ENCODE data around the gene PGBD1.

PGBD1 gene

DNA sequence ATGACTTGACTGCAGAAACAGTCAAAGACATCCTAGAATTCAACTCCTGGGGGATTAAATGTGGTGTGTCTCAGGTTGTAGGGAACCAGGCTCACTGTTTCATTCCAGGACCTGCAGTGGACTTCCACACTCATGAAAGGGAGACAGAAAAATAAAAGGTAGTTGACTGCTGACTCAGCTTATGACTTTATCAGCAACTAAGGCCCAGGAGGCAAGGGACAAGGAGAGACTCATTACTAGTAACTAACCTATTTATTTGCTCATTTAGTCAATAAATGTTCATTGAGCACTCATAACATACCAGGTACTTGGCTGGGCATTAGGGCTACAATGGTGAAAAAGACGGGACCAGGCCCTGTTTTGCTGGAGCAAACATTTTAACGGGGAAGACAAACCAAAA lies 51.7 kb downstream of the PGBD1 start:
- no peak overlapping the region for H3K27ac ChIP-seq
- no peak for DNase-seq (ENCODE audit: low read depth, low spot score)

GRCh38 chr6:28333599-28334018 lies 52.2 kb downstream of the PGBD1 start:
- H3K27ac ChIP-seq = no peak overlapping the region
- DNase-seq (ENCODE audit: low read depth, low spot score) = no peak

- no peak overlapping the region for H3K27ac ChIP-seq
- DNase-seq (ENCODE audit: low read depth, low spot score) = no peak
Measured at GRCh38 chr6:28334286-28335039, 53.1 kb downstream of the PGBD1 start.

- peak overlapping the region; percentile 93 for H3K27ac ChIP-seq
Measured at GRCh38 chr6:28335040-28335563, 53.7 kb downstream of the PGBD1 start.

DNA sequence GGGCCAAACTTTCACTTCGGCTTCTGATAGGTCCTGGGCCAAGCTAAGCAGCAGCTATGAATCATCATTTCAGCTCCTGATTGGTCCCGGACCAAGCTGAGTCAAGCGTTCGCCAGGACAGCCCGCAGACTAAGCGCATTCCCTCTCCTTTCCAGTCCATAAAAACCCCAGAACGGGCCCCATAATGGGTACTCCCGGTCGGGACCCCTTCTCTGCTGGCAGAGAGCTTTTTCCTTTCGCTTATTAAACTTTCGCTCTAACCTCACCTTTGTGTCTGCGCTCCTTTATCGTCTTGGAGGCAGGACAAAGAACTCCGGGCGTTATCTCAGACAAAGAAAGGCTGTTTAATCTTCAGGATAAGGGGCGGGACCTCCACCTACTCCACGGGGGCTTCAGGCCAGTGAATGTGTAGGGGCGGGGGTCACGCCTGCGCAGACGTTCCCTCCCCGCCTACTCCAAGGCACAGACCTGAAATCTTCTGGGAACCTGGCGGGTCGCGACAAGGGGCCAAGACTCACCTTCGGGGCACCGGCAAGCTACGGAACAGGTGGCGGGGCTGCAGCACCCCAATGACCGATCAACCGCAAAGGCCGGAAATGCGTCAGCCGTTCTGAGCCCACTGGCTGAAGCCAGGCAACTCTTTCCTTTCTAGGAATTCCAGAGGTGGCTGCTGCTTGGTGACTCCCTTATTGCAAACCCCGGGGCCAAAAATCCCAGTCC lies 54.4 kb downstream of the PGBD1 start, which contains the start of gene ZSCAN31:
ZSCAN31 (minus strand) TSS at position 585 of the 720 bp plus-strand sequence. CDS start 6,465 bp downstream, outside the sequence.
- H3K27ac ChIP-seq = peak within 1 kb of the TSS; percentile 93
- DNase-seq (ENCODE audit: low read depth, low spot score) = peak; percentile 86

More at GRCh38 chr6:28335040-28335563, 53.7 kb downstream of the PGBD1 start:
- no peak for DNase-seq (ENCODE audit: low read depth, low spot score)

GRCh38 chr6:28336284-28337120 lies 55.1 kb downstream of the PGBD1 start:
- peak overlapping the region; percentile 93 for H3K27ac ChIP-seq
- DNase-seq (ENCODE audit: low read depth, low spot score) = no peak

GRCh38 chr6:28337121-28337520 lies 55.7 kb downstream of the PGBD1 start:
- H3K27ac ChIP-seq = peak overlapping the region; percentile 93

DNA sequence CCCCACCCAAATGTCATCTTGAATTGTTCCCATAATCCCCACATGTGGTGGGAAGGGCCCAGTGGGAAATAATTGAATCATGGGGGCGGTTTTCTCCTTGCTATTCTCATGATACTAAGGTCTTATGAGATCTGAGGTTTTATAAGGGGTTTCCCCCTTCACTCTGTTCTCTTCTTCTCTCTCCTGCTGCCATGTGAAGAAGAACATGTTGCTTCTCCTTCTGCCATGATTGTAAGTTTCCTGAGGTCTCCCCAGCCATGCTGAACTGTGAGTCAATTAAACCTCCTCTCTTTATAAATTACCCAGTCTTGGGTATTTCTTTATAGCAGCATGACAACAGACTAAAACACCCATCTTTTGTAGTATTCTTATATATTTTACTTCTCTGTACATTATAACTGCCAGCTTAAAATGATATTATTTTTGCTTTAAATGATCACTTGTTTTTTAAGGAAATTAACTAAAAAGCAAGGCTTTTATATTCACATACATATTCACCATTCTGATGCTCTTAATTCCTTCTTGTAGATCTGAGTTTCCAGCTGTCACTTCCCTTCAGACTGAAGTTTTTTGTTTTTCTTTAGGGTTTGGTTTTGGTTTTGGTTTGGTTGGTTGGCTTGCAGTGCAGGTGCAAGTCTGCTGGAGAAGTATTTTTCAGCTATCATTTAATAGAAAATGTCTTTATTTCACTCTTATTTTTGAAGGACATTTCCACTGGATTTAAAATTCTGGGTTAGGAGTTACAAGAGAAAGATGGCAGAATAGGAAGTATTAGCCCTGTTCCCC lies 59.1 kb downstream of the PGBD1 start:
- no peak overlapping the region for H3K27ac ChIP-seq
- DNase-seq (ENCODE audit: low read depth, low spot score) = no peak

More at GRCh38 chr6:28337121-28337520, 55.7 kb downstream of the PGBD1 start:
- DNase-seq (ENCODE audit: low read depth, low spot score) = no peak

DNA sequence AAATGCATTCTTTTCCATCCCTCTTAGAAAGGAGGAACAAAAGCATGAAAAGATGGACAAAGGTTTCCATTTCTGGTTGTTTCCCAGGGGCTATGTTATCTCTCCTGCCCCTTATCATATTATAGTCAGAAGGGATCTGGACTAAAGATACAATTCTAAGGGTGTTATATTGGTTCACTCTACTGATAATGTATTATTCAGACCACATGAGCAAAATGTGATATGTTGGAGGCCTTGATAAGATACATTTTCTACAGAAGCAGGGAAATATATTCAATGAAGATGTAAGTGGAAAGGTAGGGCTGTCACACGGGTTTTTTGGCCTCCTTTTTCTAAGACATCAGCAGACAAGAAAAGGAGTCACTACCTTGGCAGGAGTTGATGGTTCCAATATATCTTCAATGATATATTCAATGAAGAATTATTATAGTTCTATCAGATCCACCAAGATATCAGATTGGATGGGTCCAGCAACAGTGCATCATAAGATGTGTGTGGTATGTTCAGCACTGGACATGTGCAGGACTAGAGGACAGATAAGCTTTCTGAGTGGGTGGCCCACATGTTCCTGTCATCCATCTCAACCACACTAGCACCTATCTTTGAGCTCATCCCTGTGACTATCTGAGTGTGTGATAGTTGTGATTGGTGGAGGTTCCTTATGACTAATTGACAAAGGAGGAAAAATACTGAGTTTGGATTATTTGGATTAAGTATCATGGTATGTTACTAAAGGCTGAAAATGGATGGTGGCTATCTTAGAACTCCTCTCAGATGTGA lies 62.7 kb downstream of the PGBD1 start:
- no peak overlapping the region for H3K27ac ChIP-seq
- no peak for DNase-seq (ENCODE audit: low read depth, low spot score)

- no peak for DNase-seq (ENCODE audit: low read depth, low spot score)
- no peak overlapping the region for H3K27ac ChIP-seq
Measured at GRCh38 chr6:28345201-28345600, 63.8 kb downstream of the PGBD1 start.

GRCh38 chr6:28347119-28347518 lies 65.7 kb downstream of the PGBD1 start:
- DNase-seq (ENCODE audit: low read depth, low spot score) = no peak
- H3K27ac ChIP-seq = no peak overlapping the region

- no peak for DNase-seq (ENCODE audit: low read depth, low spot score)
- H3K27ac ChIP-seq = peak overlapping the region; percentile 67
Measured at GRCh38 chr6:28349344-28349891, 68.0 kb downstream of the PGBD1 start.

GRCh38 chr6:28349892-28350737 lies 68.7 kb downstream of the PGBD1 start, which contains the start of gene ZKSCAN3:
Gene ZKSCAN3, plus strand, starts transcription at chr6:28349947. Its CDS starts 9,640 bp downstream, at chr6:28359587.
- DNase-seq (ENCODE audit: low read depth, low spot score) = no peak
- peak within 1 kb of the TSS; percentile 67 for H3K27ac ChIP-seq

DNA sequence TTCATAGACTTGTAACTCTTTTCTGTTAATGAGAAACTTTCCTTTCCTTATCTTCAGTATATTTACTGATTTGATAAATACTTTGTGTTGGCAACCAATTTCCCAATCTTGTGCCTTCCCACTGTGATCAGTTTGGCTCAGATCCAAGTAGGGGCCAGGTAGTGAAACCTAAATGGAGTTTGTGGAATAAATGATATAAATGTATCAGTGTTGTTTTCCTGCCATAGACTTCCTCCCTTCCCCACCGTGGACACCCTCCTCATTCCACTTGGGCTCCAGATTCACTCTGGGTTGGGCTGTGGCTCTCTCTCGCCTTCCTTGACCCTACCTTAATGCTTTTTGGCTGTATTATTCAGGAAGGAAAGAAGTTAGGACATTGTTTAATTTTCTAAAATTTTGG lies 69.7 kb downstream of the PGBD1 start:
- H3K27ac ChIP-seq = no peak overlapping the region
- DNase-seq (ENCODE audit: low read depth, low spot score) = no peak

DNA sequence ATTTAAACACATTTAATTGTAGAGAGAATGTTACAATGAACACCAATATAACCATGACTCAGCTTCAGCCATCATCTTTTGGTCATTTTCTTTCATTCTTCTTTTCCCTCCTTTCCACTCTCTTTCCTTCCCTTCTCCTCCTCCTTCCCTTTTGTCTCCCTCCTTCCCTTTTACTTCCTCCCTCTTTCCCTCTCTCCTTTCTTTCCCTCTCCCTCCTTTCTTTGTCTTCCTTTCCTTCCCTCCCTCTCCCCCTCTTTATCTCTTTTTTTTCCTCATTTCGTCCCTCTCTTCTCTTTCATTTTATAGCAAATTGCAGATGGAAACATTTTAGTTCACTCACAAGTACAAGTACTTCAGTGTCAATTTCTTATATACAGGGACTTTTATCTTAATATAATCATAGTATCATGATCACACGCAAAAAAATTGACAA lies 70.1 kb downstream of the PGBD1 start:
- no peak overlapping the region for H3K27ac ChIP-seq

More for the DNA sequence above, 70.1 kb downstream of the PGBD1 start:
- DNase-seq (ENCODE audit: low read depth, low spot score) = no peak
